CD4-positive, alpha-beta T cell (primary cell): ENCODE data around the gene NUDT8. TPM values are rescaled to one million over a fixed set of nuclear protein-coding genes. Genes with fewer than 3 reads are reported as not detected.

Experiments used
- ATAC-seq: fragments of 200-7000 bp; cut with Tn5 transposase; one replicate; pipeline ENCODE4 v1.10.0; 2022; ENCODE audit warnings: mild to moderate bottlenecking; ENCODE audit not compliant: poor library complexity
- CTCF ChIA-PET: fragments of 350-600 bp; sonication (Branson Sonifier 250); formaldehyde crosslinking; loops from one replicate; lab custom pipeline; 2021; ENCODE audit warnings: antibody characterized with exemption, inconsistent platforms; lab: Charles Lee
- POLR2A ChIA-PET: fragments of 350-600 bp; sonication (Branson Sonifier 250); formaldehyde crosslinking; loops from one replicate; lab custom pipeline; 2021; ENCODE audit warnings: antibody characterized with exemption, inconsistent platforms; lab: Charles Lee
- DNase-seq, 14 experiments: peaks; one replicate each; pipeline ENCODE4 v3.0.0-alpha.2; 2013 to 2020; ENCODE audit warnings: mixed read lengths in 2 of 14
- H3K27ac ChIP-seq, 2 donors: one replicate each; pipeline versions ENCODE4 v1.5.1 to v1.7.0; 2013; ENCODE audit warnings: low read length in 2 of 2, low read depth in 1 of 2, mild to moderate bottlenecking in 1 of 2
- H3K27me3 ChIP-seq, 2 experiments: 1 replicate in 1 of 2; 2 replicates in 1 of 2; pipeline versions ENCODE4 v1.6.1 to v1.7.0; 2013; ENCODE audit warnings: low read length in 2 of 2, control low read depth in 1 of 2, mild to moderate bottlenecking in 1 of 2, moderate library complexity in 1 of 2; ENCODE audit not compliant: insufficient read depth in 2 of 2, control insufficient read depth in 1 of 2
- H3K36me3 ChIP-seq: one replicate; pipeline ENCODE4 v1.6.1; 2013; ENCODE audit warnings: low read length, control low read depth; ENCODE audit not compliant: insufficient read depth
- H3K4me1 ChIP-seq: one replicate; pipeline ENCODE4 v1.6.1; 2013; ENCODE audit warnings: low read length, control low read depth; ENCODE audit not compliant: insufficient read depth
- H3K4me3 ChIP-seq: one replicate; pipeline ENCODE4 v1.5.1; 2013; ENCODE audit warnings: mild to moderate bottlenecking, low read length, moderate library complexity
- H3K9me3 ChIP-seq, 2 experiments: 1 replicate in 1 of 2; 2 replicates in 1 of 2; pipeline versions ENCODE4 v1.6.1 to v1.7.0; 2013; ENCODE audit warnings: low read length in 2 of 2, mild to moderate bottlenecking in 2 of 2, control low read depth in 1 of 2, moderate library complexity in 1 of 2; ENCODE audit not compliant: control insufficient read depth in 1 of 2, insufficient read depth in 1 of 2
- H3K27ac Mint-ChIP-seq: one replicate; pipeline ENCODE4 v1.8.0; 2020; ENCODE audit warnings: mixed read lengths
- H3K27me3 Mint-ChIP-seq: one replicate; pipeline ENCODE4 v1.8.0; 2021; ENCODE audit warnings: mixed read lengths
- H3K36me3 Mint-ChIP-seq: one replicate; pipeline ENCODE4 v1.8.0; 2021; ENCODE audit warnings: low read depth, mixed read lengths
- H3K4me1 Mint-ChIP-seq: one replicate; pipeline ENCODE4 v1.8.0; 2021; ENCODE audit warnings: low read depth, mixed read lengths
- H3K4me3 Mint-ChIP-seq: one replicate; pipeline ENCODE4 v1.8.0; 2020; ENCODE audit warnings: mild to moderate bottlenecking, mixed read lengths
- H3K9me3 Mint-ChIP-seq: one replicate; pipeline ENCODE4 v1.8.0; 2020; ENCODE audit warnings: mixed read lengths
- CTCF ChIP-seq: fragments of 200-600 bp; IDR thresholded peaks from one replicate; pipeline ENCODE4 v1.8.0; 2022; ENCODE audit warnings: antibody characterized with exemption, mild to moderate bottlenecking
- intact Hi-C, 2 experiments: fragments of 100-400 bp; cut with DNase I in 1 of 2; cut with micrococcal nuclease in 1 of 2; formaldehyde crosslinking; loops; one replicate each; pipeline versions ENCODE4 v1.15.1 to v1.9.0; 2023 to 2025; cut with DNase I, micrococcal nuclease
- total RNA-seq, 174 experiments: library from RNA in 2 of 174; stranded (reverse) in 2 of 174; gene quantifications; one replicate each; pipeline ENCODE4 v1.2.3 and lab custom pipeline; 2021 to 2026

NUDT8 gene
- total RNA-seq, 2 experiments from 2014 or later, result 0.92 to 1.4 TPM

GRCh38 chr11:67636962-67637361 lies 7.2 kb upstream of the NUDT8 start:
- Histone ChIP-seq H3K27ac (no peak overlapping the region), H3K36me3 (no peaks in the 10 kb centered on the region), H3K9me3 (no peaks in the 10 kb centered on the region), H3K27me3 (no peaks in the 10 kb centered on the region), H3K4me1 (peaks cover 6% of the 10 kb centered on the region), H3K4me3 (no peak overlapping the region)
- no peak for TF ChIP-seq CTCF
- Mint-ChIP-seq H3K9me3 (no peaks in the 10 kb centered on the region), H3K27ac (no peak overlapping the region), H3K36me3 (no peaks in the 10 kb centered on the region), H3K27me3 (no peaks in the 10 kb centered on the region), H3K4me3 (no peak overlapping the region), H3K4me1 (no peaks in the 10 kb centered on the region)
- POLR2A ChIA-PET, result no interaction called here
- DNase-seq (no peak), ATAC-seq (no peak)
- intact Hi-C loops, result no loop called here
- CTCF ChIA-PET, result no interaction called here

- Histone ChIP-seq H3K4me3 (no peak overlapping the region), H3K4me1 (peaks cover 16% of the 10 kb centered on the region), H3K36me3 (no peaks in the 10 kb centered on the region), H3K9me3 (no peaks in the 10 kb centered on the region), H3K27ac (no peak overlapping the region), H3K27me3 (no peaks in the 10 kb centered on the region)
- H3K27me3 Mint-ChIP-seq, result no peaks in the 10 kb centered on the region
- ATAC-seq, result no peak
- ChIA-PET CTCF (interaction anchor here (0.7 kb wide), 1 partner anchor 1197 kb away, joined by 3 read pairs; the partner anchor contains the start of gene MRPL11), POLR2A (no interaction called here)
- H3K36me3 Mint-ChIP-seq, result no peaks in the 10 kb centered on the region
- intact Hi-C loops, result no loop called here
- no peak for TF ChIP-seq CTCF
- no peak for DNase-seq
- H3K4me1 Mint-ChIP-seq, result peaks cover 6% of the 10 kb centered on the region
- H3K4me3 Mint-ChIP-seq, result peak overlapping the region; percentile 25
- no peak overlapping the region for H3K27ac Mint-ChIP-seq
- no peaks in the 10 kb centered on the region for H3K9me3 Mint-ChIP-seq
Observed at GRCh38 chr11:67635231-67635521, 5.4 kb upstream of the NUDT8 start.

- H3K36me3 Mint-ChIP-seq, result no peaks in the 10 kb centered on the region
- TF ChIP-seq CTCF, result no peak
Observed at GRCh38 chr11:67634366-67635230, 4.9 kb upstream of the NUDT8 start.

More at GRCh38 chr11:67634366-67635230, 4.9 kb upstream of the NUDT8 start:
- Mint-ChIP-seq H3K4me1 (peaks cover 6% of the 10 kb centered on the region), H3K27ac (no peak overlapping the region), H3K27me3 (no peaks in the 10 kb centered on the region), H3K9me3 (no peaks in the 10 kb centered on the region), H3K4me3 (no peak overlapping the region)
- DNase-seq (peak in 1 of 14 experiments; percentile 26), ATAC-seq (no peak)
- H3K27me3 ChIP-seq, result no peaks in the 10 kb centered on the region
- no peak overlapping the region for H3K4me3 ChIP-seq
- no peaks in the 10 kb centered on the region for H3K9me3 ChIP-seq
- no peak overlapping the region for H3K27ac ChIP-seq
- CTCF ChIA-PET, result no interaction called here
- intact Hi-C loops, result no loop called here
- no peaks in the 10 kb centered on the region for H3K36me3 ChIP-seq
- POLR2A ChIA-PET, result no interaction called here
- peaks cover 12% of the 10 kb centered on the region for H3K4me1 ChIP-seq
